HEK293 (cell line): ENCODE data around the gene HRK.

Experiments
- MYNN ChIP-seq: fragments of 450-650 bp; formaldehyde crosslinking; IDR thresholded peaks from 2 replicates; pipeline ENCODE4 v1.5.1; 2016; ENCODE audit warnings: missing biosample characterization, missing genetic modification characterization, borderline replicate concordance
- ZNF785 ChIP-seq: fragments of 450-650 bp; formaldehyde crosslinking; IDR thresholded peaks from 2 replicates; pipeline ENCODE4 v1.5.1; 2016; ENCODE audit warnings: missing biosample characterization, missing genetic modification characterization
- TF ChIP-seq, protein P1 (sequence below): fragments of 450-650 bp; formaldehyde crosslinking; IDR thresholded peaks from 2 replicates; pipeline ENCODE4 v1.5.1; 2016; ENCODE audit warnings: missing biosample characterization, missing genetic modification characterization
- TF ChIP-seq, protein P2 (sequence below): fragments of 450-650 bp; formaldehyde crosslinking; IDR thresholded peaks from 2 replicates; pipeline ENCODE4 v1.5.1; 2016; ENCODE audit warnings: missing biosample characterization, missing genetic modification characterization
- TF ChIP-seq, protein P3 (sequence below): fragments of 450-650 bp; formaldehyde crosslinking; IDR thresholded peaks from 2 replicates; pipeline ENCODE4 v1.5.1; 2016; ENCODE audit warnings: missing biosample characterization, missing genetic modification characterization, low read depth

DNA sequence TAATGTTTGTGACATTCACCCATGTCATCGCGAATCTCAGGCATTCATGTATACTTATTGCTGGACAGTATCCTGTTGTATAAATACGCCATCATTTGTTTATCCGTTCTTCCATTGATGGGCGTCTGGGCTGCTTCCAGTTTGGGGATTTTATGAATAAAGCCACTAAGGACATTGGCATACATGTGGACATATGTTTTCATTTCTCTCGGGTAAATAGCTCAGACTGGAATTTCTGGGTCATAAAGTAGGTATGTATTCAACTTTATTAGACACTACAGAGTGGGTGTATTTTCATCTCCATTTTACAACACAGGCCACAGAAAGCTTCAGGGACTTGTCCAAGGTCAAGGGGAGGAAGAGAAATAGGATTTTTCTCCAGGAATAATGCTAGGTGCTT, 48.9 kb downstream of the HRK start:
- TF ChIP-seq, protein P1, sequence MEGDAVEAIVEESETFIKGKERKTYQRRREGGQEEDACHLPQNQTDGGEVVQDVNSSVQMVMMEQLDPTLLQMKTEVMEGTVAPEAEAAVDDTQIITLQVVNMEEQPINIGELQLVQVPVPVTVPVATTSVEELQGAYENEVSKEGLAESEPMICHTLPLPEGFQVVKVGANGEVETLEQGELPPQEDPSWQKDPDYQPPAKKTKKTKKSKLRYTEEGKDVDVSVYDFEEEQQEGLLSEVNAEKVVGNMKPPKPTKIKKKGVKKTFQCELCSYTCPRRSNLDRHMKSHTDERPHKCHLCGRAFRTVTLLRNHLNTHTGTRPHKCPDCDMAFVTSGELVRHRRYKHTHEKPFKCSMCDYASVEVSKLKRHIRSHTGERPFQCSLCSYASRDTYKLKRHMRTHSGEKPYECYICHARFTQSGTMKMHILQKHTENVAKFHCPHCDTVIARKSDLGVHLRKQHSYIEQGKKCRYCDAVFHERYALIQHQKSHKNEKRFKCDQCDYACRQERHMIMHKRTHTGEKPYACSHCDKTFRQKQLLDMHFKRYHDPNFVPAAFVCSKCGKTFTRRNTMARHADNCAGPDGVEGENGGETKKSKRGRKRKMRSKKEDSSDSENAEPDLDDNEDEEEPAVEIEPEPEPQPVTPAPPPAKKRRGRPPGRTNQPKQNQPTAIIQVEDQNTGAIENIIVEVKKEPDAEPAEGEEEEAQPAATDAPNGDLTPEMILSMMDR (tag by site-specific recombination), result no peak
- TF ChIP-seq, protein P2, sequence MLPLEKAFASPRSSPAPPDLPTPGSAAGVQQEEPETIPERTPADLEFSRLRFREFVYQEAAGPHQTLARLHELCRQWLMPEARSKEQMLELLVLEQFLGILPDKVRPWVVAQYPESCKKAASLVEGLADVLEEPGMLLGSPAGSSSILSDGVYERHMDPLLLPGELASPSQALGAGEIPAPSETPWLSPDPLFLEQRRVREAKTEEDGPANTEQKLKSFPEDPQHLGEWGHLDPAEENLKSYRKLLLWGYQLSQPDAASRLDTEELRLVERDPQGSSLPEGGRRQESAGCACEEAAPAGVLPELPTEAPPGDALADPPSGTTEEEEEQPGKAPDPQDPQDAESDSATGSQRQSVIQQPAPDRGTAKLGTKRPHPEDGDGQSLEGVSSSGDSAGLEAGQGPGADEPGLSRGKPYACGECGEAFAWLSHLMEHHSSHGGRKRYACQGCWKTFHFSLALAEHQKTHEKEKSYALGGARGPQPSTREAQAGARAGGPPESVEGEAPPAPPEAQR (tag by site-specific recombination), result no peak
- TF ChIP-seq, protein P3, sequence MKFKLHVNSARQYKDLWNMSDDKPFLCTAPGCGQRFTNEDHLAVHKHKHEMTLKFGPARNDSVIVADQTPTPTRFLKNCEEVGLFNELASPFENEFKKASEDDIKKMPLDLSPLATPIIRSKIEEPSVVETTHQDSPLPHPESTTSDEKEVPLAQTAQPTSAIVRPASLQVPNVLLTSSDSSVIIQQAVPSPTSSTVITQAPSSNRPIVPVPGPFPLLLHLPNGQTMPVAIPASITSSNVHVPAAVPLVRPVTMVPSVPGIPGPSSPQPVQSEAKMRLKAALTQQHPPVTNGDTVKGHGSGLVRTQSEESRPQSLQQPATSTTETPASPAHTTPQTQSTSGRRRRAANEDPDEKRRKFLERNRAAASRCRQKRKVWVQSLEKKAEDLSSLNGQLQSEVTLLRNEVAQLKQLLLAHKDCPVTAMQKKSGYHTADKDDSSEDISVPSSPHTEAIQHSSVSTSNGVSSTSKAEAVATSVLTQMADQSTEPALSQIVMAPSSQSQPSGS (tag by site-specific recombination), result no peak
- TF ChIP-seq ZNF785, result no peak
- TF ChIP-seq MYNN (tag by site-specific recombination), result no peak
